ENCODE data around the gene DCLK1.

The DCLK1 gene

GRCh38 chr13:36067746-36068381 is 63.3 kb downstream of the DCLK1 start:
- POLR2A ChIA-PET (ENCODE audit: low non-redundant PET): no interaction called here
- CTCF ChIA-PET: no interaction called here
- TF ChIP-seq CTCF (conservative IDR thresholded peaks at IDR 0.05; ENCODE audit: low read depth): no peak
- no peak for DNase-seq (ENCODE audit: low spot score)
- H3K27ac ChIP-seq: no peak overlapping the region

GRCh38 chr13:36062249-36062648 is 68.9 kb downstream of the DCLK1 start:
- no peak for DNase-seq (ENCODE audit: low spot score)
- ChIA-PET POLR2A (ENCODE audit: low non-redundant PET) (no interaction called here), CTCF (no interaction called here)
- no peak overlapping the region for H3K27ac ChIP-seq
- TF ChIP-seq CTCF (conservative IDR thresholded peaks at IDR 0.05; ENCODE audit: low read depth): no peak

- H3K27ac ChIP-seq: no peak overlapping the region
- TF ChIP-seq CTCF (conservative IDR thresholded peaks at IDR 0.05; ENCODE audit: low read depth): no peak
- ChIA-PET POLR2A (ENCODE audit: low non-redundant PET) (no interaction called here), CTCF (no interaction called here)
- DNase-seq (ENCODE audit: low spot score): no peak
These were observed 69.6 kb downstream of the DCLK1 start for GRCh38 chr13:36061621-36062020.

GRCh38 chr13:36061054-36061453 is 70.1 kb downstream of the DCLK1 start:
- no peak for TF ChIP-seq CTCF (conservative IDR thresholded peaks at IDR 0.05; ENCODE audit: low read depth)
- no peak for DNase-seq (ENCODE audit: low spot score)
- ChIA-PET CTCF (no interaction called here), POLR2A (ENCODE audit: low non-redundant PET) (no interaction called here)
- no peak overlapping the region for H3K27ac ChIP-seq

- no peak for DNase-seq (ENCODE audit: low spot score)
- CTCF ChIA-PET: interaction anchor here (0.8 kb wide), 1 partner anchor 75 kb away, joined by 3 read pairs; no protein-coding TSS in a partner anchor
- no peak for TF ChIP-seq CTCF (conservative IDR thresholded peaks at IDR 0.05; ENCODE audit: low read depth)
- H3K27ac ChIP-seq: no peak overlapping the region
- POLR2A ChIA-PET (ENCODE audit: low non-redundant PET): no interaction called here
These were observed 71.9 kb downstream of the DCLK1 start for GRCh38 chr13:36059321-36059720.

- CTCF ChIA-PET: no interaction called here
These were observed 73.1 kb downstream of the DCLK1 start for GRCh38 chr13:36058116-36058515.

More at GRCh38 chr13:36058116-36058515, 73.1 kb downstream of the DCLK1 start:
- DNase-seq (ENCODE audit: low spot score): no peak
- POLR2A ChIA-PET (ENCODE audit: low non-redundant PET): no interaction called here
- no peak overlapping the region for H3K27ac ChIP-seq
- TF ChIP-seq CTCF (conservative IDR thresholded peaks at IDR 0.05; ENCODE audit: low read depth): no peak

All from RWPE1 (cell line).